Non-pigmented ciliary epithelial cell (primary cell): ENCODE data around the gene SPATS2L.

Source experiments
- DNase-seq: peaks from one replicate; pipeline ENCODE4 v3.0.0-alpha.2; 2010; ENCODE audit warnings: low read depth

SPATS2L gene

GRCh38 chr2:200442471-200442870 lies 136.0 kb downstream of the SPATS2L start:
- DNase-seq, result no peak

DNA sequence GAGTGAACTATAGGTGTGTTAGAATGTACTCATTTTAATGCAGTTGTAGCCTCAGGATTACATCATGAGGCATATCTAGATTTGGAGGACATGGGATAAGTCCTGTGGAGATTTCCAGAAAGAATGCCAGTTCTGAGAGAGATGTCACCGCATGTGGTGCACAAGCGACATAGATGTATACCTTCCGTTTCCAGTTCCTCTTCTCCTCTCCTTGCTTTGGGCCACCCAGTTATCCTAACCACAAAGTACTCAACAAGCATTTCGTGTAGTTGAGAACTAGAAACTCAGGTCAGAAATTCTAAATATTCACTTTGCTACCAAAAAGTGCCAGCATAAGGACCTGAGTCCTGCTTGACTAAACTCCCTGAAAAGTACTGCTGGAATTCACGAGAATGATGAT lies 136.9 kb downstream of the SPATS2L start:
- DNase-seq, result no peak

GRCh38 chr2:200443916-200444315 lies 137.4 kb downstream of the SPATS2L start:
- no peak for DNase-seq

DNA sequence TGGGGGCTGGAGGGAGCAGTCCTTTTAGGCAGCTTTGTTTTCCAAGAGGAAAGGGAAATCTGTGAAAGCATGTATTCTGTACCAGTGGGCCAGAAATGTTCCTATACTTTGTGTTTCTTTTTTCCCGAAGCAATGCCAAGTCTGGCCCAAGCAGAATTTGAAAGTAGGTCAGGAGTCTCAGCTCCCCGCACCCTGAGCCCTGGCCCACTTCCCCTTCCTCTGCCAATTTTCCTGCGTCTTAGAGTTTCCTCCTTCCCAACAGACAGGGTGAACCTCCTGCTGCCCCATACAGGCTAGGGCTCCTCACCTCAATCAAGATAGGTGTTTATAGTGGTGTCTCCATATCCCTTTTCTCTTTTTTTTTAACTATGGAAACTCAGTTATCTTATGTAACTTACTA lies 138.0 kb downstream of the SPATS2L start:
- no peak for DNase-seq

- DNase-seq, result no peak
These were observed 138.8 kb downstream of the SPATS2L start for GRCh38 chr2:200445284-200445683.

GRCh38 chr2:200446612-200447011 lies 140.1 kb downstream of the SPATS2L start:
- DNase-seq, result no peak

DNA sequence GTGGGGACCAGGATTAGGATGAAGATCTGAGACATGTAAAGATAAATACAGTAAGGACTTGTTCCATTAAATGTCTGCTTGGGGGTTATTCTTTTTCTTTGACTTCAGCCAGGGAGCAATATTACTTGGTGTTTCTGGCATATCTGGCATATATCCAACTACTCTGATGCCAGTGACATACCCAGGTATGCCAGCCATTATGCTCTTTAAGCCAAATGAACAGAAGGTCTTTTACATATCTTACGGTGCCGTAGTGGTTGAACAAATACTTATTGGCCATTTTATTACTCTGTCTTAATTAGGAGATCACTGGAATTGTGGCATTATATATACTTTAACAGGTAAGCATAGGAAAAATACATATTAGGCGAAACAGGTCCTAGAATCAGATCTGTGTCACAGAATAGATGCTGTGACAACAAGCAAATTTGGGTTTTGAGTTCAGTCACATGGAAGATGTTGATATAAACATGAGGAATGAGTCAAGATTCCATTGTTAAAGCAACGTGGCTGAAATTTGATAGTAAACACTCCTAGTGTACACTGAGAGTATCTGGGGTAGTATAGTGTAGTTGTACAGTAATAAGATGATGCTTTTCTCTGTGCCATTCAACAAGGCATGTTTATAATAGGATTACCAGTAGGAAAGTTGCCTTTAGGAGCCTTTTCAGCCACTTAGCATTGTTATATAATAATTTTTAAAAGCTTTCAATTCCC lies 140.8 kb downstream of the SPATS2L start:
- DNase-seq, result no peak

DNA sequence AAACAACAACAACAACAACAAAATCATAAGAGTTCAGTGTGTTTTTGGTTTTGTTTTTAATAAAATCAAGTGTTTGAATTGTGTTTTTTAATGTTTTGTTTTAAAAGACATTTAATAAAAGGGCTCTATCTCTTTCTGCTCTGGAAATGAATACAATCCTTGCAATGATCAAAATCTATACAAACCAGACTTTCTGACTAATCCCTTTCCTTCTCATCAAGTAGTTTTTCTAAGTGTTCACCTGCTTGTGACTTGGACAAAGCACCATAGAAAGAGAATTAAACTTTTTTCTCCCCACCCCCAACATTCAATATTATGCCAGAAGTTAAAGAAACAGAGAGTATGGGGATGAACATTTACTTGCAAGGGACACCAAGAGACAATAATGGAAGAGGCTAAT lies 142.0 kb downstream of the SPATS2L start:
- no peak for DNase-seq

DNA sequence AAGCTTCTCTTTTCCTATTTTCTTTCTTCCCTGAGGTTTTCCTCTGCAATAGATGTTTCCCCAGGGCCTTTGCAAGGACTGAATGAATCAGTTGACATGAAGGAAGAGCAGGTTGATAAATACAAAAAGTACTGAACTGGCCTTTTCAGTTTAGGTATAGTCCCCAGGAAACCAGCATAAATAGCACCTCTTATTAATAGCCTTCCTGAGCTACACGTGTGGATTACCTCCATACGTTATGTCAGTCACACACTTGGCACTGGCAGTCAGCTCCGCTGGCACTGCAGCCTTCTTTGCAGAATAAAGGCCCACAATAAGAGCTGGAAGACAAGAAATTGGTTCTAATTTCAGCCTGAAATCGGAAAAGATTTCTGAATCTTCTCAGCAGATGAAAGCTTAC lies 142.7 kb downstream of the SPATS2L start:
- no peak for DNase-seq

- no peak for DNase-seq
These were observed 143.8 kb downstream of the SPATS2L start for GRCh38 chr2:200450288-200450687.

- no peak for DNase-seq
These were observed 145.0 kb downstream of the SPATS2L start for GRCh38 chr2:200451511-200451910.

DNA sequence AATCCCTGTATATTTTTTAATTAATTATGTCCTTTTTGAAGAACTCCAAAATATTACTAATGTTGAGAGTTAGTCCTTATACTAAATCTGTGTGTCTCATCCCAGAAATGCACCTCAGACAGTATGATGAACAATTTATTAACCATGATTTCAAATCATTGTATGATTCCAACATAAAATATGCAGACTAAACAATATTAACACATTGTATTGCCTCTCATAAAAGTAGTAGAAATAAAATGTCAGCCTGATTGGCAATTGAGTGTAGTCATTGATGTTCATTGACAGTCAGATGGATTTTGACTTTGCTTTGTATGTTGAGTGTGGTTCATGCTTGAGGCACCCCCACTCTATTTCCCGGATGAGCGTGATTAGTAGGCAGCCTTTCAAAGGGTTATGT lies 145.9 kb downstream of the SPATS2L start:
- no peak for DNase-seq

- no peak for DNase-seq
These were observed 146.8 kb downstream of the SPATS2L start for GRCh38 chr2:200453142-200453852.

DNA sequence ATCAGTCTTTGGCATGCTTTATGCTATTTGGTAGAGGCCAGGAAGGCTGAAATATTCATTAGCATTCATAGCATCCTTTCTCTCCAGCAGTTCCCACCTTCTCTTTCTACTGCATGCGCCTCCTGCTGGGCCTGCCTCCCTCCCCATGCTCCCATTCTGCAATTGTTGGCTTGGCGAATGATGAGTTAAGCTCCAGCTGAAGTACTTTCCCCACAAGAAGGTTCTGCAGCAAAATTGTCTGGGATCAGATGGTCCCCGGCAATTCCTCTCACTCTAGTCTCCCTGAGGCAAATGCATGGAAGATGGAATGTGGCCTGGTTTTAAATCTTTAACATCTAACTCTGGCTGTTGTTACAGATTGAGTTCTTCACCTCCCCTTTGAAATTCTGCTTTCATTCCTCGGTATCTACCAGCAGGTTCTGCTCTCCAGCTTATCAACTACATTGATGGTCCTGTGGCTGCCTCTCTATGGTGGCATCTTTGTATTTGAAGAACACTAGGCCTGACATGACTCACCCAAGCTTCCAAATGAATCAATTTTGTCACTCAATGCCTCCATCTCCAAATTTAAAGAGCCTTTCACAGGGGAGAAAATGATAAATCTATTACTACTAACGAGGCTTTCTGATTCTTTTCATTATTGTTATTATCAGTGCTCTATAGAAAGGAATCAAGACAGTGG lies 147.5 kb downstream of the SPATS2L start:
- no peak for DNase-seq

GRCh38 chr2:200454927-200455801 lies 148.7 kb downstream of the SPATS2L start:
- no peak for DNase-seq

DNA sequence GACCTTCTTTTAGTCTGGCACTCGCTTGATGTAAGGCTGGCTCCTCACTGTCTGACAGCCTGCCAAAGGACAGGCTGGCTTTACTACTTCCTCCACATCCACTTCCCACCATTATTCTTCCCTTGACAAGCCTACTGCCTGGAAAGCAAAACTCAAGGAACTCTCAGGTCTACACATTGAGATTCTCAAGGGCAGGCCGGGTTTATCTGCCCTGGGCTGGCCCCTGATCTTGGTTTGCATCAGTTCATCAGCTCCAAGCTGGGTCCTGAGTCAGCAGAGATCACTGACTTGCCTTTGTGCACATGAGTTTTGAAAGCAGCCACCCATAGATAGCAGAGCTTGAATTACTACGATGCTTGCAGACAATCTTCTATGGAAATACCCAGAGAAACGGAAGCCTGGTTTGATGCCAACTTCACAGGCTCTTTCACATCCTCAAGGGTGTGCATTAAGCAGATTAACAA lies 149.5 kb downstream of the SPATS2L start:
- no peak for DNase-seq

DNA sequence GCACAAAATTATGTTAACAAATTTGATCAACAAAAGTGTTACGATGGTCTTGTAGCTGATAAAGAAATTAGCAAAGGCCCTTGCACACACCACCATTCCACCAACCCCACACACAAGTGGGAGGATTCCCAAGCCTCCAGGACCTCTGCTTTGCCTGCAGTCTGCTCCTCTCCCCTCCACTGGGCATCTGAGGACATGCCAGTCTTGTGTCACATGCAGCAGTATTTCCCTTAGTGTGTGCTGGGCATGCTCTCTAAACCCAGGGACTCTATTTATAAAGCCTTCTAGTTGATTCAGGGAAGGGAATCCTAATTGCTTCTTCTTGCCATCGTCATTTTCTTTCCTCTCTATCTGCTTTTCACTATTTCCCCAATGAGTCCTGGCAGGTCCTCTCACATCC lies 150.1 kb downstream of the SPATS2L start:
- no peak for DNase-seq

GRCh38 chr2:200459101-200459500 lies 152.6 kb downstream of the SPATS2L start:
- DNase-seq, result no peak

DNA sequence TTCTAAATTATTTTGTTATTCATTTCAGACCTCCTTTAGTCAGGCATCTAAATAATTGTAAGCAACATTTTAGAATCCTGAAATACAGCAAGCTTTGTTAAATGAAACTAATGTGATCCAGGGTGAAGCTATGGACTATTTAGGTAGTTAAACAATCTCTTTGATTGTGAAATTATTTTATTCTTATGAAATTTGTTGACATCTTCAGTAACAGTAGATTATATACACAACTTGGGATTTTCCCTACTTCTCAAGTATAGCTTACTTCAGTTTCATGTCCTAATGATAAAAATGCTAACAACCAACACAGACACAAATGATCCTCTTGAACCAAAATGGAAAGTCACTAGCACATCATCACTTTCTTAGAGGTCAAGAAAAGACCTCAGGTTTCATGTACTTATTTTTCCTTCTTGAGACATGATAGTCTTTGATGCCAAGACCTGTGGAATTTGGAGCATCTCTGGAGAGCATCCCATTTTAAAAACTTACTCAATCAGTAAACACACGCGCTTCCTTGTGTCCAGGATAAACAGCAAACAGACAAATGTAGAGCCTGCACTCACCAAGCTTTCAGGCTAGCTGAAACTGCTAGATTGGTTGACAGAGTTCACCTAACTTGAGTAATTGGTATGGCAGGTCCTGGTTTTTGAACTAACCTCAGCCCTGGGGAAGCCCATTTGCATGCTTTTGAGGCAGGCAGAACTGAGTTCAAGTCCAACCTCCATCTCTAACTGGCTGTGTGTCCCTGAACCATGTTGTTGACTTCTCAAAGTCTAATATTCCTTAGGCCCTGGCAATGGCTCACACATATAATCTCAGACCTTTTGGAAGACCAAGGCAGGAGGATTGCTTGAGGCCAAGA lies 155.6 kb downstream of the SPATS2L start:
- DNase-seq, result no peak

- no peak for DNase-seq
These were observed 157.0 kb downstream of the SPATS2L start for GRCh38 chr2:200463452-200463851.
